ENCODE data around the gene PSMA4.

PSMA4 gene

GRCh38 chr15:78540141-78540870 lies at the start of gene PSMA4:
Gene PSMA4 (plus strand): TSS chr15:78540444. CDS start chr15:78541928, 1,484 bp downstream.
- H3K4me3 ChIP-seq (ENCODE audit: low read depth, low read length), result peak within 1 kb of the TSS; percentile 91
- in situ Hi-C loops (cut with HindIII; ENCODE audit: low sequenced_read_pairs), result no loop called here
- DNase-seq (ENCODE audit: low read depth, low spot score), result peak; percentile 92
- TF ChIP-seq CTCF (IDR thresholded peaks at IDR 0.05; ENCODE audit: low read depth, low read length), result peak; percentile 18

- no peak overlapping the region for H3K4me3 ChIP-seq (ENCODE audit: low read depth, low read length)
- DNase-seq (ENCODE audit: low read depth, low spot score), result peak; percentile 2
- in situ Hi-C loops (cut with HindIII; ENCODE audit: low sequenced_read_pairs), result no loop called here
- TF ChIP-seq CTCF (IDR thresholded peaks at IDR 0.05; ENCODE audit: low read depth, low read length), result no peak
These were observed 47.4 kb upstream of the PSMA4 start for GRCh38 chr15:78492872-78493271.

GRCh38 chr15:78501857-78502256 lies 38.4 kb upstream of the PSMA4 start:
- TF ChIP-seq CTCF (IDR thresholded peaks at IDR 0.05; ENCODE audit: low read depth, low read length), result no peak
- H3K4me3 ChIP-seq (ENCODE audit: low read depth, low read length), result no peak overlapping the region
- no peak for DNase-seq (ENCODE audit: low read depth, low spot score)
- in situ Hi-C loops (cut with HindIII; ENCODE audit: low sequenced_read_pairs), result no loop called here

- in situ Hi-C loops (cut with HindIII; ENCODE audit: low sequenced_read_pairs), result no loop called here
- TF ChIP-seq CTCF (IDR thresholded peaks at IDR 0.05; ENCODE audit: low read depth, low read length), result no peak
- no peak for DNase-seq (ENCODE audit: low read depth, low spot score)
- no peak overlapping the region for H3K4me3 ChIP-seq (ENCODE audit: low read depth, low read length)
These were observed 37.6 kb upstream of the PSMA4 start for GRCh38 chr15:78502641-78503040.

- peak; percentile 14 for TF ChIP-seq CTCF (IDR thresholded peaks at IDR 0.05; ENCODE audit: low read depth, low read length)
- H3K4me3 ChIP-seq (ENCODE audit: low read depth, low read length), result peak within 1 kb of the TSS; percentile 88
- DNase-seq (ENCODE audit: low read depth, low spot score), result peak; percentile 98
- in situ Hi-C loops (cut with HindIII; ENCODE audit: low sequenced_read_pairs), result no loop called here
These were observed 33.0 kb upstream of the PSMA4 start, which contains the start of gene HYKK for GRCh38 chr15:78506971-78507830. Gene HYKK (plus strand): TSS chr15:78507577. CDS start chr15:78513089, 5,512 bp downstream.

GRCh38 chr15:78507831-78508160 lies 32.4 kb upstream of the PSMA4 start:
- no peak for DNase-seq (ENCODE audit: low read depth, low spot score)
- peak overlapping the region; percentile 88 for H3K4me3 ChIP-seq (ENCODE audit: low read depth, low read length)
- in situ Hi-C loops (cut with HindIII; ENCODE audit: low sequenced_read_pairs), result no loop called here
- no peak for TF ChIP-seq CTCF (IDR thresholded peaks at IDR 0.05; ENCODE audit: low read depth, low read length)
